Measurements from ENCODE around the gene ATP5F1D. TPM values are rescaled to one million over a fixed set of nuclear protein-coding genes. Genes with fewer than 3 reads are reported as not detected.
A peak's percentile ranks its signal among the peaks of the same experiment; 100 is the strongest.

Gene ATP5F1D
- total RNA-seq, 1 donor from 2014 or later, result 24.5 TPM

GRCh38 chr19:1264801-1265614, 23.5 kb downstream of the ATP5F1D start:
- Histone ChIP-seq H3K27ac (ENCODE audit: low read depth, low read length) (peak overlapping the region; percentile 51), H3K9me3 (ENCODE audit: control insufficient read depth in 3 of 3, low read length in 3 of 3) (no peaks in the 10 kb centered on the region), H3K36me3 (ENCODE audit: control insufficient read depth in 3 of 3, insufficient read depth in 3 of 3, low read length in 3 of 3) (peaks cover 0 to under 1% (median 0%) of the 10 kb centered on the region in 3 donors), H3K4me1 (ENCODE audit: control insufficient read depth in 3 of 3, insufficient read depth in 3 of 3, low read length in 3 of 3) (peaks cover 52 to 73% (median 61%) of the 10 kb centered on the region in 3 donors), H3K9ac (ENCODE audit: low read depth in 1 of 3, low read length in 3 of 3) (peak overlapping the region in 2 of 3 donors; percentile 33 to 62), H3K27me3 (ENCODE audit: control insufficient read depth in 3 of 3, insufficient read depth in 3 of 3, low read length in 3 of 3) (no peaks in the 10 kb centered on the region), H3K4me3 (ENCODE audit: low read length in 3 of 3) (peak overlapping the region in 1 of 3 donors; percentile 29)

GRCh38 chr19:1265615-1266128, 24.1 kb downstream of the ATP5F1D start:
- Histone ChIP-seq H3K4me3 (ENCODE audit: low read length in 3 of 3) (peak overlapping the region; percentile 30 to 65 (median 51)), H3K27me3 (ENCODE audit: control insufficient read depth in 3 of 3, insufficient read depth in 3 of 3, low read length in 3 of 3) (no peaks in the 10 kb centered on the region), H3K27ac (ENCODE audit: low read depth, low read length) (peak overlapping the region; percentile 75), H3K9ac (ENCODE audit: low read depth in 1 of 3, low read length in 3 of 3) (peak overlapping the region; percentile 57 to 70 (median 57)), H3K4me1 (ENCODE audit: control insufficient read depth in 3 of 3, insufficient read depth in 3 of 3, low read length in 3 of 3) (peaks cover 52 to 73% (median 61%) of the 10 kb centered on the region in 3 donors), H3K9me3 (ENCODE audit: control insufficient read depth in 3 of 3, low read length in 3 of 3) (no peaks in the 10 kb centered on the region), H3K36me3 (ENCODE audit: control insufficient read depth in 3 of 3, insufficient read depth in 3 of 3, low read length in 3 of 3) (peaks cover under 1 to 4% (median under 1%) of the 10 kb centered on the region in 3 donors)

- Histone ChIP-seq H3K27me3 (ENCODE audit: control insufficient read depth in 3 of 3, insufficient read depth in 3 of 3, low read length in 3 of 3) (no peaks in the 10 kb centered on the region), H3K27ac (ENCODE audit: low read depth, low read length) (peak overlapping the region; percentile 75), H3K9me3 (ENCODE audit: control insufficient read depth in 3 of 3, low read length in 3 of 3) (no peaks in the 10 kb centered on the region), H3K4me1 (ENCODE audit: control insufficient read depth in 3 of 3, insufficient read depth in 3 of 3, low read length in 3 of 3) (peaks cover 56 to 76% (median 64%) of the 10 kb centered on the region in 3 donors), H3K4me3 (ENCODE audit: low read length in 3 of 3) (peak overlapping the region; percentile 30 to 65 (median 51)), H3K36me3 (ENCODE audit: control insufficient read depth in 3 of 3, insufficient read depth in 3 of 3, low read length in 3 of 3) (peaks cover 7 to 10% (median 7%) of the 10 kb centered on the region in 3 donors), H3K9ac (ENCODE audit: low read depth in 1 of 3, low read length in 3 of 3) (peak overlapping the region; percentile 57 to 70 (median 59))
Observed at GRCh38 chr19:1266129-1266915, 24.8 kb downstream of the ATP5F1D start.

- Histone ChIP-seq H3K27me3 (ENCODE audit: control insufficient read depth in 3 of 3, insufficient read depth in 3 of 3, low read length in 3 of 3) (no peaks in the 10 kb centered on the region), H3K9ac (ENCODE audit: low read depth in 1 of 3, low read length in 3 of 3) (peak overlapping the region in 2 of 3 donors; percentile 70 to 78), H3K27ac (ENCODE audit: low read depth, low read length) (peak overlapping the region; percentile 75), H3K9me3 (ENCODE audit: control insufficient read depth in 3 of 3, low read length in 3 of 3) (no peaks in the 10 kb centered on the region), H3K4me1 (ENCODE audit: control insufficient read depth in 3 of 3, insufficient read depth in 3 of 3, low read length in 3 of 3) (peaks cover 56 to 76% (median 64%) of the 10 kb centered on the region in 3 donors), H3K4me3 (ENCODE audit: low read length in 3 of 3) (peak overlapping the region in 2 of 3 donors; percentile 51 to 58), H3K36me3 (ENCODE audit: control insufficient read depth in 3 of 3, insufficient read depth in 3 of 3, low read length in 3 of 3) (peaks cover 13 to 17% (median 14%) of the 10 kb centered on the region in 3 donors)
Observed at GRCh38 chr19:1266916-1267476, 25.4 kb downstream of the ATP5F1D start.

GRCh38 chr19:1267477-1268225, 26.1 kb downstream of the ATP5F1D start:
- H3K4me1 ChIP-seq (ENCODE audit: control insufficient read depth in 3 of 3, insufficient read depth in 3 of 3, low read length in 3 of 3), result peaks cover 56 to 76% (median 64%) of the 10 kb centered on the region in 3 donors
- H3K9me3 ChIP-seq (ENCODE audit: control insufficient read depth in 3 of 3, low read length in 3 of 3), result no peaks in the 10 kb centered on the region
- H3K27me3 ChIP-seq (ENCODE audit: control insufficient read depth in 3 of 3, insufficient read depth in 3 of 3, low read length in 3 of 3), result no peaks in the 10 kb centered on the region
- peaks cover 17 to 21% (median 20%) of the 10 kb centered on the region in 3 donors for H3K36me3 ChIP-seq (ENCODE audit: control insufficient read depth in 3 of 3, insufficient read depth in 3 of 3, low read length in 3 of 3)
- H3K9ac ChIP-seq (ENCODE audit: low read depth in 1 of 3, low read length in 3 of 3), result peak overlapping the region in 2 of 3 donors; percentile 78 to 84
- H3K4me3 ChIP-seq (ENCODE audit: low read length in 3 of 3), result peak overlapping the region in 2 of 3 donors; percentile 51 to 58
- peak overlapping the region; percentile 91 for H3K27ac ChIP-seq (ENCODE audit: low read depth, low read length)

GRCh38 chr19:1268226-1269064, 26.9 kb downstream of the ATP5F1D start:
- Histone ChIP-seq H3K9me3 (ENCODE audit: control insufficient read depth in 3 of 3, low read length in 3 of 3) (no peaks in the 10 kb centered on the region), H3K27me3 (ENCODE audit: control insufficient read depth in 3 of 3, insufficient read depth in 3 of 3, low read length in 3 of 3) (no peaks in the 10 kb centered on the region), H3K4me1 (ENCODE audit: control insufficient read depth in 3 of 3, insufficient read depth in 3 of 3, low read length in 3 of 3) (peaks cover 62 to 79% (median 70%) of the 10 kb centered on the region in 3 donors), H3K9ac (ENCODE audit: low read depth in 1 of 3, low read length in 3 of 3) (peak overlapping the region; percentile 75 to 84 (median 78)), H3K27ac (ENCODE audit: low read depth, low read length) (peak overlapping the region; percentile 91), H3K36me3 (ENCODE audit: control insufficient read depth in 3 of 3, insufficient read depth in 3 of 3, low read length in 3 of 3) (peaks cover 25 to 29% (median 28%) of the 10 kb centered on the region in 3 donors), H3K4me3 (ENCODE audit: low read length in 3 of 3) (peak overlapping the region; percentile 49 to 61 (median 59))

GRCh38 chr19:1269065-1269477, 27.5 kb downstream of the ATP5F1D start, which contains the start of gene CIRBP:
Gene CIRBP, plus strand, starts transcription at chr19:1269332. Its CDS starts 1,602 bp downstream, at chr19:1270934.
- Histone ChIP-seq H3K27ac (ENCODE audit: low read depth, low read length) (peak within 1 kb of the TSS; percentile 91), H3K9ac (ENCODE audit: low read depth in 1 of 3, low read length in 3 of 3) (peak within 1 kb of the TSS; percentile 89 to 98 (median 91)), H3K36me3 (ENCODE audit: control insufficient read depth in 3 of 3, insufficient read depth in 3 of 3, low read length in 3 of 3) (peaks cover 32 to 35% (median 34%) of the 10 kb centered on the region in 3 donors), H3K9me3 (ENCODE audit: control insufficient read depth in 3 of 3, low read length in 3 of 3) (no peaks in the 10 kb centered on the region), H3K27me3 (ENCODE audit: control insufficient read depth in 3 of 3, insufficient read depth in 3 of 3, low read length in 3 of 3) (no peaks in the 10 kb centered on the region), H3K4me3 (ENCODE audit: low read length in 3 of 3) (peak within 1 kb of the TSS; percentile 91 to 95 (median 91)), H3K4me1 (ENCODE audit: control insufficient read depth in 3 of 3, insufficient read depth in 3 of 3, low read length in 3 of 3) (peaks cover 69 to 85% (median 76%) of the 10 kb centered on the region in 3 donors)

GRCh38 chr19:1269478-1270212, 28.1 kb downstream of the ATP5F1D start:
- Histone ChIP-seq H3K4me3 (ENCODE audit: low read length in 3 of 3) (peak overlapping the region; percentile 91 to 95 (median 91)), H3K36me3 (ENCODE audit: control insufficient read depth in 3 of 3, insufficient read depth in 3 of 3, low read length in 3 of 3) (peaks cover 37 to 41% (median 40%) of the 10 kb centered on the region in 3 donors), H3K27me3 (ENCODE audit: control insufficient read depth in 3 of 3, insufficient read depth in 3 of 3, low read length in 3 of 3) (no peaks in the 10 kb centered on the region), H3K9ac (ENCODE audit: low read depth in 1 of 3, low read length in 3 of 3) (peak overlapping the region; percentile 89 to 98 (median 91)), H3K9me3 (ENCODE audit: control insufficient read depth in 3 of 3, low read length in 3 of 3) (no peaks in the 10 kb centered on the region), H3K27ac (ENCODE audit: low read depth, low read length) (peak overlapping the region; percentile 91), H3K4me1 (ENCODE audit: control insufficient read depth in 3 of 3, insufficient read depth in 3 of 3, low read length in 3 of 3) (peaks cover 74 to 87% (median 82%) of the 10 kb centered on the region in 3 donors)

Measured in skeletal muscle tissue (tissue), 4 donors.